LNCAP (cell line): Measurements from ENCODE around the gene NUP210.

Source experiments
- TF ChIP-seq, protein P1 (sequence below): fragments of 450-650 bp; IDR thresholded peaks from 2 replicates; pipeline ENCODE4 v1.5.1; 2017; ENCODE audit warnings: mild to moderate bottlenecking

The NUP210 gene

GRCh38 chr3:13440204-13440817 is 20.2 kb upstream of the NUP210 start:
- TF ChIP-seq, protein P1, sequence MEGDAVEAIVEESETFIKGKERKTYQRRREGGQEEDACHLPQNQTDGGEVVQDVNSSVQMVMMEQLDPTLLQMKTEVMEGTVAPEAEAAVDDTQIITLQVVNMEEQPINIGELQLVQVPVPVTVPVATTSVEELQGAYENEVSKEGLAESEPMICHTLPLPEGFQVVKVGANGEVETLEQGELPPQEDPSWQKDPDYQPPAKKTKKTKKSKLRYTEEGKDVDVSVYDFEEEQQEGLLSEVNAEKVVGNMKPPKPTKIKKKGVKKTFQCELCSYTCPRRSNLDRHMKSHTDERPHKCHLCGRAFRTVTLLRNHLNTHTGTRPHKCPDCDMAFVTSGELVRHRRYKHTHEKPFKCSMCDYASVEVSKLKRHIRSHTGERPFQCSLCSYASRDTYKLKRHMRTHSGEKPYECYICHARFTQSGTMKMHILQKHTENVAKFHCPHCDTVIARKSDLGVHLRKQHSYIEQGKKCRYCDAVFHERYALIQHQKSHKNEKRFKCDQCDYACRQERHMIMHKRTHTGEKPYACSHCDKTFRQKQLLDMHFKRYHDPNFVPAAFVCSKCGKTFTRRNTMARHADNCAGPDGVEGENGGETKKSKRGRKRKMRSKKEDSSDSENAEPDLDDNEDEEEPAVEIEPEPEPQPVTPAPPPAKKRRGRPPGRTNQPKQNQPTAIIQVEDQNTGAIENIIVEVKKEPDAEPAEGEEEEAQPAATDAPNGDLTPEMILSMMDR, result no peak

- TF ChIP-seq, protein P1, result no peak
Observed at GRCh38 chr3:13433912-13434311, 13.8 kb upstream of the NUP210 start.

- TF ChIP-seq, protein P1, result no peak
Observed at GRCh38 chr3:13432093-13432492, 12.0 kb upstream of the NUP210 start.

DNA sequence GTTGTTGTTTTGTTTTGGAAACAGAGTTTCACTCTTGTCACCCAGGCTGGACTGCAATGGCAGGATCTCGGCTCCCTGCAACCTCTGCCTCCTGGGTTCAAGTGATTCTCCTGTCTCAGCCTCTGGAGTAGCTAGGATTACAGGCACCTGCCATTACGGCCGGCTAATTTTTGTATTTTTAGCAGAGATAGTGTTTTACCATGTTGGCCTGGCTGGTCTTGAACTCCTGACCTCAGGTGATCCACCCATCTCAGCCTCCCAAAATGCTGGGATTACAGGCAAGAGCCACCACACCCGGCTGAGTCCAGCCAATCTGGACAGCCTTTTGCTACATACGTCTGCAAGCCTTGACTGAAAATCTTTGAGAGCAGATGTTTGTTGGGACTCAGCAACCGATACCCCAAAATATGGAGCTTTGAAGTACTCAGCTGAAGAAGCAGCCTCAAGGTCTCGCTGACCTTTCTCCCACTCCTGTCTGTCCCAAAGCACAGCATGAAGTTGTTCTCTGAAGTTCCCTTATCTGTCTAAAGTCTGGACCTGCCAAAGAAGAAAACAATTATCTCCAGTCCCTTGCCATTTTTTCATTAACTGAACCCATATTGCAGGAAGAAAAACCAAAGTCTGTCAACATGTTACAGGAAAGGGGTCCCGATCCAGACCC is 9.6 kb upstream of the NUP210 start:
- TF ChIP-seq, protein P1, result no peak

DNA sequence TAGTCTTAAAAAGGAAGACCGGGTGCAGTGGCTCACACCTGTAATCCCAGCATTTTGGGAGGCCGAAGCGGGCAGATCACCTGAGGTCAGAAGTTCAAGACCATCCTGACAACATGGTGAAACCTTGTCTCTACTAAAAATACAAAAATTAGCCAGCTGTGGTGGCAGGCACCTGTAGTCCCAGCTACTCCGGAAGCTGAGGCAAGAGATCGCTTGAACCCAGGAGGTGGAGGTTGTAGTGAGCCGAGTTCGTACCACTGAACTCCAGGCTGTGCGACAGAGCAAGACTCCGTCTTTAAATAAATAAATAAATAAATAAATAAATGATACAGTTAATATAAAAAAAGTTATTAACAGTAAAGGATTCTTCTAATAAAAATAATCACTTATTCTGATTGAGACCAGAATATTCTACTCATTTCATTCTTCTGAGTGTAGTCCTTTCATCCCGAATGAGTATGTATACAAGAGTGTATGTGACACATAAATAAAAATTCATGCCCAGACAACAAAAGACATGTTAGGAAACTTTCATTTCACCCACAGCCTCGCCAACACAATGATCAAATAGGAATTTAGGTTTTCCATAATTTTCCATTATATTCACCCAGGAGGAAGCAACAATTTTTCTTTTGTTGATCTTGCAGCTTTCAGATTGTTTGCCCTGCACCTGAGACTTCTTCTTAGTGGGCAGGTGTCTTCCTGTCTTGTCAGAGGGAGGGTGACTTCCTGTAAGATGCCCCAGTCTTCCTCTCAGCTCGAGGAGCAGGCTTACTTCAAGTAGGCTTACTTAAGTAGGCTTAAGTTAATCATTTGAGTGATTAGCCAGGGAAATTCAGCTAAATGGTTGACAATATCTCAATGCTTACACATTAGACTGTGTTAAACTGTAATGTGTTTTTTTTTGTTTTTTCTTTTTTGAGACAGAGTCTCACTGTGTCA is 7.8 kb upstream of the NUP210 start:
- TF ChIP-seq, protein P1, result no peak

GRCh38 chr3:13426591-13426990 is 6.5 kb upstream of the NUP210 start:
- TF ChIP-seq, protein P1, result no peak

DNA sequence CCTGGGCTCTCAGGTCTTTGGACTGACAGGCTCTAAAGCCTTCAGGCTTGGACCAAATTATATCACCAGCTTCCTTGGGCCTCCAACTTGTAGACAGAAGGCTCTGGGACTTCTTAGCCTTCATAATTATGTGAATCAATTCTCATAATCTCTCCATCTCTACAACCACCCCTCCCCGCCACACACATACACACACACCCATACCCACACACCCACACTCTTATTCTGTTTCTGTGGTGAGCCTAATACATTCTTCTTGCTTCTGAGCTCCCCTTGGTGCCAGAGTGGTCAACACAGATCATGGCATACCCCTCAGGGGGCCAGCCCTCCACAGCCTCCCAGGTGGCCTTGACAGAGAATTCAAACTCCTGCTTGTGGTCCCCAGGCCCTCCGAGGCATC is 5.6 kb upstream of the NUP210 start:
- TF ChIP-seq, protein P1, result no peak
